Measurements from ENCODE around the gene HOMER3.
"Not testable (repeated sequence)": the region's sequence is repeated elsewhere in the genome, so short reads cannot be mapped to it uniquely, and the experiment has no call there.

HOMER3 gene

GRCh38 chr19:18920400-18920799 lies 20.6 kb downstream of the HOMER3 start:
- no peak for DNase-seq (ENCODE audit: low spot score)
- TF ChIP-seq, protein P1, sequence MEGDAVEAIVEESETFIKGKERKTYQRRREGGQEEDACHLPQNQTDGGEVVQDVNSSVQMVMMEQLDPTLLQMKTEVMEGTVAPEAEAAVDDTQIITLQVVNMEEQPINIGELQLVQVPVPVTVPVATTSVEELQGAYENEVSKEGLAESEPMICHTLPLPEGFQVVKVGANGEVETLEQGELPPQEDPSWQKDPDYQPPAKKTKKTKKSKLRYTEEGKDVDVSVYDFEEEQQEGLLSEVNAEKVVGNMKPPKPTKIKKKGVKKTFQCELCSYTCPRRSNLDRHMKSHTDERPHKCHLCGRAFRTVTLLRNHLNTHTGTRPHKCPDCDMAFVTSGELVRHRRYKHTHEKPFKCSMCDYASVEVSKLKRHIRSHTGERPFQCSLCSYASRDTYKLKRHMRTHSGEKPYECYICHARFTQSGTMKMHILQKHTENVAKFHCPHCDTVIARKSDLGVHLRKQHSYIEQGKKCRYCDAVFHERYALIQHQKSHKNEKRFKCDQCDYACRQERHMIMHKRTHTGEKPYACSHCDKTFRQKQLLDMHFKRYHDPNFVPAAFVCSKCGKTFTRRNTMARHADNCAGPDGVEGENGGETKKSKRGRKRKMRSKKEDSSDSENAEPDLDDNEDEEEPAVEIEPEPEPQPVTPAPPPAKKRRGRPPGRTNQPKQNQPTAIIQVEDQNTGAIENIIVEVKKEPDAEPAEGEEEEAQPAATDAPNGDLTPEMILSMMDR (IDR thresholded peaks at IDR 0.05; ENCODE audit: extremely low read depth, missing control alignments): no peak

DNA sequence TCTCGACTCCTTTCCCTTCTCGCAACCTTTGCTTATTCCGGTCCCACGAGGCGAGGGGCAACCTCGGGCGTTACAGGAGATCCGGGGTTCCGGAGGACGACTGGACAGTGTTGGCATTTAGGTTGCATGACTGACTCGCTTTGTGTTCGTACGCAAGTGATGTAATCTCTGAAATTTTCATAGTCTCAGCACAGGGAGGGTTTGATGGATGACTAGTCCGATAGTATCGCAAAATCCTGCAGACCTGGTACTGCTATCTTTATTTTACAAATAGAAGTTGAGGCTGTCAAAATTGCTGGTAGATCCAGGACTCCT lies 21.2 kb downstream of the HOMER3 start:
- no peak for DNase-seq (ENCODE audit: low spot score)
- TF ChIP-seq, protein P1 (IDR thresholded peaks at IDR 0.05; ENCODE audit: extremely low read depth, missing control alignments): no peak

- DNase-seq (ENCODE audit: low spot score): peak; percentile 99
- TF ChIP-seq, protein P1 (IDR thresholded peaks at IDR 0.05; ENCODE audit: extremely low read depth, missing control alignments): no peak
These were observed 21.7 kb downstream of the HOMER3 start, which contains the start of the genes COPE and DDX49 for GRCh38 chr19:18919086-18919899. TSS of gene COPE (minus strand) at chr19:18919387. CDS start at chr19:18919348, 39 bp downstream. TSS of gene DDX49 (plus strand) at chr19:18919715. CDS start at chr19:18919742, 27 bp downstream.

DNA sequence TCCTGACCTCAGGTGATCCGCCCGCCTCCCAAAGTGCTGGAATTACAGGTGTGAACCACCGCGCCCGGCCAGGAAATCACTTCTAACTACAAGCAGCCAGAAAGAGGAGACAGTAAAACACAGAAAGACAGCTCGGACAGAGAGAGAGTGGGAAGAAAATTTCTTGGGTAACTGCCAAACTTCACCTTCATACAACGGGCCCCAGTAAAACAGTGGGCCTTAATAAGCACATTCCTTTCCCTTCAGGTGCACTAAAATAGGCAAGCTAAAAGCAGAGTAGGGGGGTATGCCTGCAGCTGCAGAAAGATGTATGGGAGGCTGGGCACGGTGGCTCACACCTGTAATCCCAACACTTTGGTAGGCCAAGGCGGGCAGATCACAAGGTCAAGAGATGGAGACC lies 23.4 kb downstream of the HOMER3 start:
- DNase-seq (ENCODE audit: low spot score): not testable (repeated sequence)

DNA sequence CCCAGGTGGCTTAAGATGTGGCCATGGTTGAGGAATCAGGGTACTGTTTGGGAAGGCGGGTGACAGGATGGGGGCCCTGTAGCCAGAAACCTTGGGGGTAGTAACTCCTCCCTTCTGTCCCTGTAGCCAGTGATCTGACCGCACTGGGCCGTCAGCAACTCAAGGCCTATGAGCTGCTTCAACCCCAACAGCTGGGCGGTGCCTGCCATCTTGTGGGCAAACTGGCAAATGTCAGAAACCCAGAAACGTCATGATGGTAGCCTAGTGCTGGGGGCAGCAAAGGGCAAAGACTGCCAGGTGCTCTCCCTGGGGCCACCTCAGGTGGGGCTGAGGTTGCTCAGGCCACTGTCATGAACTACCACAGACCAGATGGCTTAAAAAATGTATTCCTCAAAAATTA lies 25.4 kb downstream of the HOMER3 start:
- TF ChIP-seq, protein P1 (IDR thresholded peaks at IDR 0.05; ENCODE audit: extremely low read depth, missing control alignments): no peak
- no peak for DNase-seq (ENCODE audit: low spot score)

DNA sequence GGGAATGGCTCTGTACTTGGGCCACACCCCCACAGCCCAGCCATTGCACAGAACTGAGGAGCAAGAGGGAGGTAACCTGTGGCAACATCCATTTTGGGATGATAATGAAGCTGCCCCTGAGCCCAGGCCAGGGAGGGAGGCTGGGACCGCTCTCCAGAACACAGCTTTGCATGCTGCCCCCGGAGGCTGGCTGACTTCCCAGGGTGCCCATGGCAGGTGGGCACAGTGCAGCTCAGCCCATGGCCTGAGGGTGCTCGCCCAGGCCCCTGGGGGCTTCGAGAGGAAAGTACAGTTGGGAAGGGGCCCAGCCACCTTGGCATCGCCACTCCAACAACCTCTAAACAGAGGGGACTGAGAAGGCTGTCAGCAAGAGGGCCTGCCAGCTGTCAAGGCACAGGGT lies 27.6 kb downstream of the HOMER3 start:
- TF ChIP-seq, protein P1 (IDR thresholded peaks at IDR 0.05; ENCODE audit: extremely low read depth, missing control alignments): no peak

GRCh38 chr19:18912933-18913332 lies 28.1 kb downstream of the HOMER3 start:
- TF ChIP-seq, protein P1 (IDR thresholded peaks at IDR 0.05; ENCODE audit: extremely low read depth, missing control alignments): no peak
- no peak for DNase-seq (ENCODE audit: low spot score)

More for the DNA sequence above, 27.6 kb downstream of the HOMER3 start:
- no peak for DNase-seq (ENCODE audit: low spot score)
